A673 (cell line): Measurements from ENCODE around the gene LAPTM4A.

ENCODE experiments used
- CTCF ChIP-seq: fragments of 300-800, 200-600 bp; sonication (generic); conservative IDR thresholded peaks from 2 replicates; pipeline ENCODE4 v1.5.1; 2017; ENCODE audit warnings: low read depth, mild to moderate bottlenecking, antibody characterized with exemption, low read length, moderate library complexity, mixed read lengths
- EZH2 ChIP-seq: fragments of 200-600 bp; sonication (generic); IDR thresholded peaks from 2 replicates; pipeline ENCODE4 v1.6.1; 2017; ENCODE audit warnings: borderline replicate concordance, low read depth, mild to moderate bottlenecking, mixed read lengths, antibody characterized with exemption, low read length; ENCODE audit not compliant: poor library complexity, severe bottlenecking

- TF ChIP-seq CTCF, result no peak
- TF ChIP-seq EZH2, result no peak
These were observed 8.9 kb downstream of the LAPTM4A start for GRCh38 chr2:20042531-20042930.
